HG03442 (cell line): ENCODE measurements around the gene TNK1.

Experiments used
- ATAC-seq: cut with Tn5 transposase; IDR thresholded peaks from one replicate; pipeline ENCODE4 v1.9.1; 2021; ENCODE audit warnings: mild to moderate bottlenecking, moderate library complexity; ENCODE audit not compliant: unreplicated experiment

The TNK1 gene

GRCh38 chr17:7431231-7431630 is 50.3 kb downstream of the TNK1 start:
- ATAC-seq, result no peak

DNA sequence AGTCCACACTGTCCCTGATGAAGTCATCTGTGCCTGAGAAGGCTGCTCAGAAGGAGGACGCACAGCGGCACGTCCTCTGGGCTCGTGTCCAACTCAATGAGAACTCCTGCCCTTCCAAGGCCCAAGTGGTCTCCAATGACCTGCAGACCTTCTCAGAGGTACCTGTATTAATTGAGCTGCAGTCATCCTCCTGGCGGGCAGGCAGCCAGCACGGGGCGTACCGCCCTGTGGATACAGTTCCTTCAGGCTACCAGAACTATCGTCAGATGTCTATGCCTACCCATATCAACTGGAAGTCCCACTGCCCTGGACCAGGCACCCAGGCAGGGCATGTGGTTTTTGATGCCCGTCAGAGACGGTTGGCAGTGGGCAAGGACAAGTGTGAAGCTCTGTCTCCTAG is 51.4 kb downstream of the TNK1 start:
- no peak for ATAC-seq

GRCh38 chr17:7435676-7436555 is 55.0 kb downstream of the TNK1 start:
- no peak for ATAC-seq

DNA sequence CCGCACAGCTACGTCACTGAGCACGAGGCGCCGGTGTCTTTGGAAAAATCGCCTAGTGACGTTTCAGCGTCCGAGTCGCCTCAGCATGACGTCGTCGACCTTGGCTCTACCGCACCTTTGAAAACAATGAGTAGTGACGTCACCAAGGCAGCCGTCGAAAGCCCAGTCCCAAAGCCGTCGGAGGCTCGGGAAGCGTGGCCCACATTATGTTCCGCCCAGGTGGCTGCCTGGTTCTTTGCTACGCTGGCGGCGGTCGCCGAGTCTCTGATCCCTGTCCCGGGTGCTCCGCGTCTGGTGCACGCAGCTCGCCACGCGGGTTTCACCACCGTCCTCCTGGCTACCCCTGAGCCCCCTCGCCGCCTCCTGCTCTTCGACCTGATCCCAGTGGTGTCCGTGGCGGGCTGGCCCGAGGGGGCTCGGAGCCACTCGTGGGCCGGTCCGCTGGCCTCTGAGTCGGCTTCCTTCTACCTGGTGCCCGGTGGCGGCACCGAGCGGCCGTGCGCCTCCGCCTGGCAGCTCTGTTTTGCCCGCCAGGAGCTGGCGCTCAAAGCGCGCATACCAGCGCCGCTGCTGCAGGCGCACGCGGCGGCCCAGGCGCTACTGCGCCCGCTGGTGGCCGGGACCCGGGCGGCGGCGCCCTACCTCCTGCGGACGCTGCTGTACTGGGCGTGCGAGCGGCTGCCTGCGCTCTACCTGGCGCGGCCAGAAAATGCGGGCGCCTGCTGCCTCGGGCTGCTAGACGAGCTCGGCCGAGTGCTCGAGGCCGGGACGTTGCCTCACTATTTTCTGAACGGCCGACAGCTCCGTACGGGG is 55.9 kb downstream of the TNK1 start:
- ATAC-seq, result peak; percentile 34

- ATAC-seq, result no peak
Observed at GRCh38 chr17:7437369-7437863, 56.5 kb downstream of the TNK1 start.

- no peak for ATAC-seq
Observed at GRCh38 chr17:7437950-7438614, 57.2 kb downstream of the TNK1 start.

DNA sequence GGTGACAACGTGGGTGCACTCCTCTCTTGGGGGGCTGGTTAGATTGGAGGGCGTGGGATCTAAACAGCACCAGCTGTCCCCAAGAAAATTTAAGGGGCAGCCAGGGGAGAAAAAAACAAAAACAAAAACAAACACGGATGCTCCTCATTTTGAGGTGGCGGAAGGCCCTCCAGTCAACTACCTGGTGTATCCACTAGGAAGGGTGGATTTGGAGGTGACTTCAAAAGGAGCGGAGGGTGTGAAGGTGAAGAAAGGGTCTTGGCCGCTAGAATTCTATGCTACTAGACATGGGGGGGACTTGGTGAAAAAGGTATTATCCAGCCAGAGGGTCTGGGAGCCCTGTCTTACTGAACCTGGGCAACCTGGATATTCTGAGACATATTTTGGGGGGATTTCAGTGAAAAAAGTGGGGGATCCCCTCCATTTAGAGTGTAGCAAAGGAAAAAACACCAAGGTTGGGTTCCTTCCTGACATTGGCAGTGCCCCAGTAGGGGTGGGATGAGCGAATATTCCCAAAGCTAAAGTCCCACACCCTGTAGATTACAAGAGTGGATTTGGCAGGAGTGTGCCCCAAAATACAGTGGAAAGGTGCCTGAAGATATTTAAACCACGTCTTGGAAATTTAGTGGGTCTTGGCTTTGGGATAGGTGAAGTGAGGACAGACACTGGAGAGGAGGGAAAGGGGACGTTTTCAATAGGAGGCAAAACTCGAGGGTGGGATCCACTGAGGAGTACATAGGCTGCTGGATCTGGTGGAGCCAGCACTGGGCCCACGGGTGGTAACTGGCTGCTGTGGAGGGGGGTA is 58.0 kb downstream of the TNK1 start:
- no peak for ATAC-seq
